ENCODE measurements around the gene BIRC6. TPM values are rescaled to one million over a fixed set of nuclear protein-coding genes. Genes with fewer than 3 reads are reported as not detected.

Gene BIRC6
- total RNA-seq, 5 donors from 2014 or later (not counting 1 experiment from before 2014, with no cell fraction given) = 106 to 179 (median 121) TPM

DNA sequence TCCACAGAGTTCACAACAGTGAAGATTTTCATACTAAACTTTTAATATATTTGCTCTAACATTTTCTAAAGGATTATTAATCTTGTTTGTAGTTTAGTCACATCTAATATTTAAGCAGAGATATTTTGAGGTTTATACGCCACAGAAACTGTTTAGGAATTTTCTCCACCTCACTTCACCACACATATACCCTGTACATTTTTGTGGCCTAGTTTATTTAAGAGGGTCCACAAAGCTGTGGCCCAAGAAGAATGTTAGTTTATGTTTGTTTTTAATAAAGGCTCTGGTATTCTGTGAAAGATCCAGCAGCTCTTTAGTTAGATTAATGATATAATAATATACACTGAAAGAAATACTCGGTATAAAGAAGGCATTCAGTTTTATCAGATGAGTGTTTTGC, 138.3 kb downstream of the BIRC6 start:
- CTCF ChIA-PET = no interaction called here
- no peaks in the 10 kb centered on the region for H3K9me3 ChIP-seq
- H3K27ac ChIP-seq (ENCODE audit: low read length) = no peak overlapping the region
- POLR2A ChIA-PET = no interaction called here
- Mint-ChIP-seq H3K36me3 (peaks cover 32% of the 10 kb centered on the region), H3K27me3 (no peaks in the 10 kb centered on the region), H3K4me3 (no peak overlapping the region), H3K27ac (no peak overlapping the region), H3K4me1 (peaks cover 0 to 6% (median 3%) of the 10 kb centered on the region in 3 donors), H3K9me3 (no peaks in the 10 kb centered on the region)
- no peaks in the 10 kb centered on the region for H3K4me1 ChIP-seq (ENCODE audit: control insufficient read depth in 1 of 2, extremely low read depth in 1 of 2, insufficient read depth in 2 of 2, low read length in 2 of 2)
- DNase-seq = no peak
- no peaks in the 10 kb centered on the region for H3K27me3 ChIP-seq (replicated peaks in 1 of 2; ENCODE audit: control insufficient read depth in 2 of 2, extremely low read depth in 1 of 2, insufficient read depth in 2 of 2, low read length in 1 of 2)
- no CpG with 5 or more reads among the region's 2 CpGs for WGBS (ENCODE audit: insufficient coverage)
- H3K36me3 ChIP-seq (ENCODE audit: control insufficient read depth in 2 of 2, extremely low read depth in 1 of 2, insufficient read depth in 1 of 2, low read length in 1 of 2) = peaks cover 1 to 40% of the 10 kb centered on the region in 2 donors
- ATAC-seq (replicated peaks in 1 of 4) = no peak
- no peak overlapping the region for H3K4me3 ChIP-seq (ENCODE audit: control insufficient read depth in 1 of 2, extremely low read depth in 1 of 2, low read length in 1 of 2)

GRCh38 chr2:32496662-32497061, 139.8 kb downstream of the BIRC6 start:
- CTCF ChIA-PET = no interaction called here

GRCh38 chr2:32498306-32498705, 141.5 kb downstream of the BIRC6 start:
- Mint-ChIP-seq H3K4me3 (no peak overlapping the region), H3K27ac (no peak overlapping the region), H3K36me3 (peaks cover 38% of the 10 kb centered on the region), H3K9me3 (no peaks in the 10 kb centered on the region), H3K27me3 (no peaks in the 10 kb centered on the region), H3K4me1 (peaks cover 0 to 6% (median 3%) of the 10 kb centered on the region in 3 donors)
- no peaks in the 10 kb centered on the region for H3K4me1 ChIP-seq (ENCODE audit: control insufficient read depth in 1 of 2, extremely low read depth in 1 of 2, insufficient read depth in 2 of 2, low read length in 2 of 2)
- H3K4me3 ChIP-seq (ENCODE audit: control insufficient read depth in 1 of 2, extremely low read depth in 1 of 2, low read length in 1 of 2) = no peak overlapping the region
- H3K9me3 ChIP-seq = no peaks in the 10 kb centered on the region
- no CpG with 5 or more reads among the region's 6 CpGs for WGBS (ENCODE audit: insufficient coverage)
- H3K27me3 ChIP-seq (replicated peaks in 1 of 2; ENCODE audit: control insufficient read depth in 2 of 2, extremely low read depth in 1 of 2, insufficient read depth in 2 of 2, low read length in 1 of 2) = no peaks in the 10 kb centered on the region
- DNase-seq = no peak
- POLR2A ChIA-PET = no interaction called here
- H3K36me3 ChIP-seq (ENCODE audit: control insufficient read depth in 2 of 2, extremely low read depth in 1 of 2, insufficient read depth in 1 of 2, low read length in 1 of 2) = peaks cover 0 to 54% of the 10 kb centered on the region in 2 donors
- CTCF ChIA-PET = no interaction called here
- H3K27ac ChIP-seq (ENCODE audit: low read length) = no peak overlapping the region
- no peak for ATAC-seq (replicated peaks in 1 of 4)

More at GRCh38 chr2:32496662-32497061, 139.8 kb downstream of the BIRC6 start:
- H3K27ac ChIP-seq (ENCODE audit: low read length) = no peak overlapping the region
- ATAC-seq (replicated peaks in 1 of 4) (no peak), DNase-seq (no peak)
- no peaks in the 10 kb centered on the region for H3K4me1 ChIP-seq (ENCODE audit: control insufficient read depth in 1 of 2, extremely low read depth in 1 of 2, insufficient read depth in 2 of 2, low read length in 2 of 2)
- H3K27ac Mint-ChIP-seq = no peak overlapping the region
- no peaks in the 10 kb centered on the region for H3K9me3 Mint-ChIP-seq
- H3K9me3 ChIP-seq = no peaks in the 10 kb centered on the region
- no peaks in the 10 kb centered on the region for H3K27me3 Mint-ChIP-seq
- WGBS (ENCODE audit: insufficient coverage) = no CpG with 5 or more reads among the region's 3 CpGs
- peaks cover 31% of the 10 kb centered on the region for H3K36me3 Mint-ChIP-seq
- POLR2A ChIA-PET = no interaction called here
- H3K4me3 ChIP-seq (ENCODE audit: control insufficient read depth in 1 of 2, extremely low read depth in 1 of 2, low read length in 1 of 2) = no peak overlapping the region
- no peaks in the 10 kb centered on the region for H3K27me3 ChIP-seq (replicated peaks in 1 of 2; ENCODE audit: control insufficient read depth in 2 of 2, extremely low read depth in 1 of 2, insufficient read depth in 2 of 2, low read length in 1 of 2)
- peaks cover 0 to 48% of the 10 kb centered on the region in 2 donors for H3K36me3 ChIP-seq (ENCODE audit: control insufficient read depth in 2 of 2, extremely low read depth in 1 of 2, insufficient read depth in 1 of 2, low read length in 1 of 2)
- H3K4me3 Mint-ChIP-seq = no peak overlapping the region
- peaks cover 0 to 6% (median 3%) of the 10 kb centered on the region in 3 donors for H3K4me1 Mint-ChIP-seq

DNA sequence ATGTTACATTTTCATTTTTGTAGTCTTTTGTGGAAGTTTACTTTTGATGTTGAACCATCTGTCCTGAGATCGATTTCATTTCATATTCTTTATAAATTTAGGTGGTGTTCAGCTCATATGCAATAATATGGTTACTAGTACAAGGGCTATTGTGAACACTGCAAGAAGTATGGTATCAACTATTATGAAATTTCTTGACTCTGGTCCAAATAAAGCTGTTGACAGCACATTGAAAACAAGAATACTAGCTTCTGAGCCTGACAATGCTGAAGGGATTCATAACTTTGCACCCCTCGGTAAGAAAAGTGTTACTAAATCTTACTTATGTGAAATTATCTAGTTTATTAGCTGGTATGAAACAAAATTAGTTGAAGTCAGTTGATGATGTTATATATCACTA, 146.1 kb downstream of the BIRC6 start:
- H3K36me3 Mint-ChIP-seq = peaks cover 31% of the 10 kb centered on the region
- Histone ChIP-seq H3K27ac (ENCODE audit: low read length) (no peak overlapping the region), H3K9me3 (no peaks in the 10 kb centered on the region), H3K27me3 (replicated peaks in 1 of 2; ENCODE audit: control insufficient read depth in 2 of 2, extremely low read depth in 1 of 2, insufficient read depth in 2 of 2, low read length in 1 of 2) (no peaks in the 10 kb centered on the region), H3K4me1 (ENCODE audit: control insufficient read depth in 1 of 2, extremely low read depth in 1 of 2, insufficient read depth in 2 of 2, low read length in 2 of 2) (no peaks in the 10 kb centered on the region), H3K36me3 (ENCODE audit: control insufficient read depth in 2 of 2, extremely low read depth in 1 of 2, insufficient read depth in 1 of 2, low read length in 1 of 2) (peaks cover 6 to 68% of the 10 kb centered on the region in 2 donors), H3K4me3 (ENCODE audit: control insufficient read depth in 1 of 2, extremely low read depth in 1 of 2, low read length in 1 of 2) (no peak overlapping the region)
- no peak overlapping the region for H3K4me3 Mint-ChIP-seq
- H3K9me3 Mint-ChIP-seq = no peaks in the 10 kb centered on the region
- no peak overlapping the region for H3K27ac Mint-ChIP-seq
- ChIA-PET CTCF (no interaction called here), POLR2A (no interaction called here)
- peaks cover 0 to 5% (median 0%) of the 10 kb centered on the region in 3 donors for H3K4me1 Mint-ChIP-seq
- no peak for ATAC-seq (replicated peaks in 1 of 4)
- no peak for DNase-seq
- no CpG with 5 or more reads among the region's 2 CpGs for WGBS (ENCODE audit: insufficient coverage)
- H3K27me3 Mint-ChIP-seq = no peaks in the 10 kb centered on the region

- Mint-ChIP-seq H3K4me1 (peaks cover 0 to 5% (median under 1%) of the 10 kb centered on the region in 3 donors), H3K4me3 (no peak overlapping the region), H3K9me3 (no peaks in the 10 kb centered on the region), H3K27me3 (no peaks in the 10 kb centered on the region), H3K36me3 (peaks cover 33% of the 10 kb centered on the region), H3K27ac (no peak overlapping the region)
- no CpG with 5 or more reads among the region's 3 CpGs for WGBS (ENCODE audit: insufficient coverage)
- CTCF ChIA-PET = interaction anchor here in 1 of 2 donors (0.6 kb wide), 2 partner anchors 299 to 1130 kb away, joined by 3 to 4 read pairs; no protein-coding TSS in a partner anchor
- ATAC-seq (replicated peaks in 1 of 4) (no peak), DNase-seq (no peak)
- peaks cover 6 to 69% of the 10 kb centered on the region in 2 donors for H3K36me3 ChIP-seq (ENCODE audit: control insufficient read depth in 2 of 2, extremely low read depth in 1 of 2, insufficient read depth in 1 of 2, low read length in 1 of 2)
- no peaks in the 10 kb centered on the region for H3K4me1 ChIP-seq (ENCODE audit: control insufficient read depth in 1 of 2, extremely low read depth in 1 of 2, insufficient read depth in 2 of 2, low read length in 2 of 2)
- H3K27me3 ChIP-seq (replicated peaks in 1 of 2; ENCODE audit: control insufficient read depth in 2 of 2, extremely low read depth in 1 of 2, insufficient read depth in 2 of 2, low read length in 1 of 2) = no peaks in the 10 kb centered on the region
- POLR2A ChIA-PET = interaction anchor here (0.5 to 0.6 kb wide), 3 partner anchors 94 to 268 kb away, joined by 3 to 4 read pairs (median 3); no protein-coding TSS in a partner anchor
- no peaks in the 10 kb centered on the region for H3K9me3 ChIP-seq
- H3K4me3 ChIP-seq (ENCODE audit: control insufficient read depth in 1 of 2, extremely low read depth in 1 of 2, low read length in 1 of 2) = no peak overlapping the region
- H3K27ac ChIP-seq (ENCODE audit: low read length) = no peak overlapping the region
Observed at GRCh38 chr2:32504877-32505478, 148.2 kb downstream of the BIRC6 start.

DNA sequence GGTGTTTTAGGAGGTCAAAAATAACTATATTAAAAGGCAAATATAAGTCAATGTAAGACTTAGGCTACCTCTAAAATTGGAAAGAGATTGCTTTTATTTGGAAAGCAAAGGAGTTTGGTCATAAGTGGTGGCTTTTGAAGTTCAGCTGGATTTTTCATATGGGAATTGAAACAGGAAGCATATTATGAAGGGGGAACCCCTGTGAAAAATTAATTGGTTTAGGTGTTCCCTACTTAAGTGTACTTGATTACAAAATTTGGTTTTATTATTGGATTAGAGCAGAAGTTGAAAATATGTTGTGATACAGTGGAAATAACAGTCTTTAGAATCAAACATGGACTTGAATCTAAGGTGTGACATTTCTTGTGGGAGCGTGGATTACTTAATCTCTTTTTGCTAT, 149.6 kb downstream of the BIRC6 start:
- H3K27me3 ChIP-seq (replicated peaks in 1 of 2; ENCODE audit: control insufficient read depth in 2 of 2, extremely low read depth in 1 of 2, insufficient read depth in 2 of 2, low read length in 1 of 2) = no peaks in the 10 kb centered on the region
- peaks cover 39% of the 10 kb centered on the region for H3K36me3 Mint-ChIP-seq

More for the DNA sequence above, 149.6 kb downstream of the BIRC6 start:
- ATAC-seq (replicated peaks in 1 of 4) (no peak), DNase-seq (no peak)
- H3K4me3 Mint-ChIP-seq = no peak overlapping the region
- H3K9me3 Mint-ChIP-seq = no peaks in the 10 kb centered on the region
- no peak overlapping the region for H3K27ac ChIP-seq (ENCODE audit: low read length)
- no peaks in the 10 kb centered on the region for H3K27me3 Mint-ChIP-seq
- CTCF ChIA-PET = interaction anchor here in 1 of 2 donors (0.5 kb wide), 1 partner anchor 41 kb away, joined by 7 read pairs; no protein-coding TSS in a partner anchor
- no peak overlapping the region for H3K4me3 ChIP-seq (ENCODE audit: control insufficient read depth in 1 of 2, extremely low read depth in 1 of 2, low read length in 1 of 2)
- H3K27ac Mint-ChIP-seq = no peak overlapping the region
- peaks cover 6 to 65% of the 10 kb centered on the region in 2 donors for H3K36me3 ChIP-seq (ENCODE audit: control insufficient read depth in 2 of 2, extremely low read depth in 1 of 2, insufficient read depth in 1 of 2, low read length in 1 of 2)
- no CpG with 5 or more reads among the region's 1 CpG for WGBS (ENCODE audit: insufficient coverage)
- POLR2A ChIA-PET = no interaction called here
- no peaks in the 10 kb centered on the region for H3K9me3 ChIP-seq
- peaks cover 0 to 6% (median 5%) of the 10 kb centered on the region in 3 donors for H3K4me1 Mint-ChIP-seq
- H3K4me1 ChIP-seq (ENCODE audit: control insufficient read depth in 1 of 2, extremely low read depth in 1 of 2, insufficient read depth in 2 of 2, low read length in 2 of 2) = no peaks in the 10 kb centered on the region
